ENCODE data around the gene KIF4A. TPM values are rescaled to one million over a fixed set of nuclear protein-coding genes. Genes with fewer than 3 reads are reported as not detected.

The KIF4A gene
- total and polyA plus RNA-seq, 9 of the 15 experiments (the other 6 are each of a cell fraction or from before 2014, with no cell fraction given) = 13.0 to 42.7 (median 35.9) TPM

DNA sequence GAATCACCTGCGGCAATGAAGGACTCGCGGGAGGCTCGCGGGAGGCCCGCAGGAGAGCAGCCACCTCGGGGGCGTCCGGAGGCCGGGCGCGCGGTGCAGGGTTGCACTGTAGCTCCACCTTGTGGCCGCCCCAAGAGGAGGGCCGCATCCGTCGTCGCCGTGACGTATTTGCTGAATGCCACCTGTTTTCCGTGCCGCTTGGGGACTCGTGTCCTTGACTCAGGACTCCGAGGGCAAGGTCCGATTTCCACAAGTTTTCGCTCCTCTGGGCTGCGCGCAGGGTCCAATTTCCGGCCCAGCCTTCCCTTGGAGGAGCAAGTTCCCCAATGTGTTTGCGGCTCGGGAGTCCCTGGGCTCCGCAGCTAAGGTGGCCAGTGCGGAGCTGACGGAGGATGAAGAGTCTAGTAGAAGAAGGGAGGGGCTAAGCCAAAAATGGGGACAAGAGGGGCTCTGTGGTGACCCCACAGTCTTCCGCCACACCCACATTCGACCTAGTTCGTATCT lies 144.0 kb downstream of the KIF4A start (continued):
- TF ChIP-seq CHD7 (IDR thresholded peaks at IDR 0.05; ENCODE audit: low read depth, low read length) = no peak
- TF ChIP-seq POLR2A (conservative IDR thresholded peaks at IDR 0.05) = peak; percentile 55
- TF ChIP-seq MYBL2 (IDR thresholded peaks at IDR 0.05; ENCODE audit: low read depth) = no peak
- TF ChIP-seq MYBL2 (CRISPR knock-in tag; IDR thresholded peaks at IDR 0.05; ENCODE audit: borderline replicate concordance) = no peak
- no peak for TF ChIP-seq JUNB (CRISPR knock-in tag; conservative IDR thresholded peaks at IDR 0.05)
- TF ChIP-seq ZNF507 (tag; conservative IDR thresholded peaks at IDR 0.05) = no peak
- 0 out of 2 replicates have a peak, but pooled peaks have one; percentile 20 for TF ChIP-seq CREB3L1 (IDR thresholded peaks at IDR 0.05; ENCODE audit: borderline replicate concordance, low read depth)
- TF ChIP-seq BRF2 (IDR thresholded peaks at IDR 0.05; ENCODE audit: borderline replicate concordance, insufficient read depth, insufficient read length) = no peak
- TF ChIP-seq SAFB2 (IDR thresholded peaks at IDR 0.05; ENCODE audit: borderline replicate concordance, low read depth, low read length, severe bottlenecking) = no peak
- no peak for TF ChIP-seq ATF6 (CRISPR knock-in tag; IDR thresholded peaks at IDR 0.05)
- TF ChIP-seq GATAD2A (IDR thresholded peaks at IDR 0.05) = no peak

Measured in K562 (cell line).